ENCODE results near the gene NPBWR2.

DNA sequence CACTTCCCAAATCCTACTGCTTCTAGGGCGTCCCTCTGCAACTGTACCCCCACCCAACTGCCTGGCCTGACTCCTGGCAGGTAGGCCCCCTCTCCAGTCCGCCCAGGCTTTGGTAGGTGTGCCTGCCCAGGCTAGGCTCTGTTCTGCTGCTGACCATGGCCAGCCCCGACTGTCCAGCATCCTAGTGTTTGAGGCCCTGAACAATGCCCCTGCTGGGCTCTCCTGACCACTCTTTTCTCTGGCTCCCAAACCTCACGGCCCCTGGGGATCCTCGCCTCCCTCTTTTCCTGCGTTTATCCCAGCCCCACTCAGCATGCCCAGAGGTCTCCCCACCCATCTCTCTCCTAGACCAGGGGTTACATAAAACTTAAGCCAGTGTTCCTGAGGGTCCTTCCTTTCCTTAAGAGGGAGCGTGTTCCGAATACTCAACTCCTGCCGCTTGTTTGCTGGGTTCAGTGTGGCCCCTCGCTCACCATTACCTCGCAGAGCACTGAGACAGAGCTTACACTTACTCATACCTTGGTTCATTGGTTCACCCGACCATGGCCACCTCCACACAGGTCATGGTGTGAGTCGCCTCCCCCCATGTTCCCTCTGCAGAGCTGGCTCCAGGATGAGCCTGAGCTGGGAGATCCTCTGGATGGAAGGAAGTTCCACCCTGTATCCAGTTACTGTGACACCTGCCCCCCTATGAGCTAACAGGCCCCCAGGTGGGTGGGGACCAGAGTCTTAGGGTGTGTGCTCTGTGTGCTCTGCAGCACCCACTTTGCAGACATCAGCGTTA is 35.8 kb upstream of the NPBWR2 start:
- TF ChIP-seq, protein P1, sequence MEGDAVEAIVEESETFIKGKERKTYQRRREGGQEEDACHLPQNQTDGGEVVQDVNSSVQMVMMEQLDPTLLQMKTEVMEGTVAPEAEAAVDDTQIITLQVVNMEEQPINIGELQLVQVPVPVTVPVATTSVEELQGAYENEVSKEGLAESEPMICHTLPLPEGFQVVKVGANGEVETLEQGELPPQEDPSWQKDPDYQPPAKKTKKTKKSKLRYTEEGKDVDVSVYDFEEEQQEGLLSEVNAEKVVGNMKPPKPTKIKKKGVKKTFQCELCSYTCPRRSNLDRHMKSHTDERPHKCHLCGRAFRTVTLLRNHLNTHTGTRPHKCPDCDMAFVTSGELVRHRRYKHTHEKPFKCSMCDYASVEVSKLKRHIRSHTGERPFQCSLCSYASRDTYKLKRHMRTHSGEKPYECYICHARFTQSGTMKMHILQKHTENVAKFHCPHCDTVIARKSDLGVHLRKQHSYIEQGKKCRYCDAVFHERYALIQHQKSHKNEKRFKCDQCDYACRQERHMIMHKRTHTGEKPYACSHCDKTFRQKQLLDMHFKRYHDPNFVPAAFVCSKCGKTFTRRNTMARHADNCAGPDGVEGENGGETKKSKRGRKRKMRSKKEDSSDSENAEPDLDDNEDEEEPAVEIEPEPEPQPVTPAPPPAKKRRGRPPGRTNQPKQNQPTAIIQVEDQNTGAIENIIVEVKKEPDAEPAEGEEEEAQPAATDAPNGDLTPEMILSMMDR (tag by site-specific recombination; IDR thresholded peaks at IDR 0.05) = no peak
- TF ChIP-seq ZBTB17 (tag by site-specific recombination; IDR thresholded peaks at IDR 0.05) (no peak), ZNF239 (tag by site-specific recombination; IDR thresholded peaks at IDR 0.05) (no peak), ZBTB8A (tag by site-specific recombination; IDR thresholded peaks at IDR 0.05) (no peak), ZNF654 (tag by site-specific recombination; IDR thresholded peaks at IDR 0.05; ENCODE audit: low read depth) (no peak), ZNF335 (tag by site-specific recombination; conservative IDR thresholded peaks at IDR 0.05) (no peak), KLF8 (tag by site-specific recombination; IDR thresholded peaks at IDR 0.05) (no peak), ZNF670 (tag by site-specific recombination; IDR thresholded peaks at IDR 0.05; ENCODE audit: low read depth) (no peak)
- TF ChIP-seq, protein P2, sequence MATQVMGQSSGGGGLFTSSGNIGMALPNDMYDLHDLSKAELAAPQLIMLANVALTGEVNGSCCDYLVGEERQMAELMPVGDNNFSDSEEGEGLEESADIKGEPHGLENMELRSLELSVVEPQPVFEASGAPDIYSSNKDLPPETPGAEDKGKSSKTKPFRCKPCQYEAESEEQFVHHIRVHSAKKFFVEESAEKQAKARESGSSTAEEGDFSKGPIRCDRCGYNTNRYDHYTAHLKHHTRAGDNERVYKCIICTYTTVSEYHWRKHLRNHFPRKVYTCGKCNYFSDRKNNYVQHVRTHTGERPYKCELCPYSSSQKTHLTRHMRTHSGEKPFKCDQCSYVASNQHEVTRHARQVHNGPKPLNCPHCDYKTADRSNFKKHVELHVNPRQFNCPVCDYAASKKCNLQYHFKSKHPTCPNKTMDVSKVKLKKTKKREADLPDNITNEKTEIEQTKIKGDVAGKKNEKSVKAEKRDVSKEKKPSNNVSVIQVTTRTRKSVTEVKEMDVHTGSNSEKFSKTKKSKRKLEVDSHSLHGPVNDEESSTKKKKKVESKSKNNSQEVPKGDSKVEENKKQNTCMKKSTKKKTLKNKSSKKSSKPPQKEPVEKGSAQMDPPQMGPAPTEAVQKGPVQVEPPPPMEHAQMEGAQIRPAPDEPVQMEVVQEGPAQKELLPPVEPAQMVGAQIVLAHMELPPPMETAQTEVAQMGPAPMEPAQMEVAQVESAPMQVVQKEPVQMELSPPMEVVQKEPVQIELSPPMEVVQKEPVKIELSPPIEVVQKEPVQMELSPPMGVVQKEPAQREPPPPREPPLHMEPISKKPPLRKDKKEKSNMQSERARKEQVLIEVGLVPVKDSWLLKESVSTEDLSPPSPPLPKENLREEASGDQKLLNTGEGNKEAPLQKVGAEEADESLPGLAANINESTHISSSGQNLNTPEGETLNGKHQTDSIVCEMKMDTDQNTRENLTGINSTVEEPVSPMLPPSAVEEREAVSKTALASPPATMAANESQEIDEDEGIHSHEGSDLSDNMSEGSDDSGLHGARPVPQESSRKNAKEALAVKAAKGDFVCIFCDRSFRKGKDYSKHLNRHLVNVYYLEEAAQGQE (tag by site-specific recombination; IDR thresholded peaks at IDR 0.05) = no peak
- TF ChIP-seq, protein P3, sequence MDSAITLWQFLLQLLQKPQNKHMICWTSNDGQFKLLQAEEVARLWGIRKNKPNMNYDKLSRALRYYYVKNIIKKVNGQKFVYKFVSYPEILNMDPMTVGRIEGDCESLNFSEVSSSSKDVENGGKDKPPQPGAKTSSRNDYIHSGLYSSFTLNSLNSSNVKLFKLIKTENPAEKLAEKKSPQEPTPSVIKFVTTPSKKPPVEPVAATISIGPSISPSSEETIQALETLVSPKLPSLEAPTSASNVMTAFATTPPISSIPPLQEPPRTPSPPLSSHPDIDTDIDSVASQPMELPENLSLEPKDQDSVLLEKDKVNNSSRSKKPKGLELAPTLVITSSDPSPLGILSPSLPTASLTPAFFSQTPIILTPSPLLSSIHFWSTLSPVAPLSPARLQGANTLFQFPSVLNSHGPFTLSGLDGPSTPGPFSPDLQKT (IDR thresholded peaks at IDR 0.05; ENCODE audit: borderline replicate concordance, low read depth, low read length) = no peak
